ENCODE data around the gene EXOC3L2. TPM values are rescaled to one million over a fixed set of nuclear protein-coding genes. Genes with fewer than 3 reads are reported as not detected.

The EXOC3L2 gene
- total and polyA plus RNA-seq, 2 of the 8 experiments (the other 6 are each of a cell fraction or from before 2014, with no cell fraction given), result 1.4 to 1.6 TPM

DNA sequence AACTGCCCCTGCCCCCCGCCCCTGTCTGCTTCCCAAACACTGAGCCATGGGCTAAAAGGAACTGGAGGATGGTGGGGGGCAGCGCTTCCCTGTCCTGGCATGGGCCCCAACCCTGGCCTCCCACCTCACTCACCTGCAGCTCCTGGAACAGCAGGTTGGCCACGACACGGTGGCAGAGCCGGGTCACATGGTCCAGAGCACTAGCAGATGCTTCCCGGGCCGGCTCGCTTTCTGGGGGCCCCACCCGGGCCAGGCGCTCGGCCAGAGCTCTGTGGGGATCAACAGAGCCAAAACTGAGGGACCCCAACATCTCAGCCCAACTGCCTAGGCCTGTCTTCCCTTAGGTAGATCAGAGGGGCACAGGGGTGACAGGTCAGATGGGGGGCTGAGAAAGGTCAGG lies 20.6 kb downstream of the EXOC3L2 start:
- Histone ChIP-seq H4K91ac (replicated peaks; ENCODE audit: insufficient read length, low read length) (no peak overlapping the region), H2BK20ac (ENCODE audit: low read length) (no peak overlapping the region), H3K9me3 (ENCODE audit: insufficient read depth in 2 of 2, low read depth in 1 of 2, low read length in 1 of 2) (no peaks in the 10 kb centered on the region), H3K14ac (ENCODE audit: insufficient read length) (no peak overlapping the region), H3K18ac (ENCODE audit: extremely low read depth, low read length) (no peak overlapping the region), H3K27me3 (replicated peaks in 1 of 4; ENCODE audit: control insufficient read depth in 3 of 4, extremely low read depth in 1 of 4, insufficient read depth in 3 of 4, low read length in 3 of 4) (peaks cover 0 to 3% (median 0%) of the 10 kb centered on the region in 4 experiments; a peak in 2 of 7 replicates), H4K20me1 (replicated peaks in 1 of 2; ENCODE audit: control insufficient read depth in 1 of 2, insufficient read depth in 2 of 2, low read length in 2 of 2) (peaks cover 0 to 4% of the 10 kb centered on the region in 2 experiments), H3K36me3 (ENCODE audit: control insufficient read depth in 2 of 4, insufficient read depth in 4 of 4, low read length in 3 of 4) (no peaks in the 10 kb centered on the region), H2BK12ac (ENCODE audit: low read depth, low read length) (no peak overlapping the region), H3K79me1 (ENCODE audit: low read depth, low read length) (no peaks in the 10 kb centered on the region), H4K8ac (ENCODE audit: extremely low read depth, insufficient read depth, low read length) (peak overlapping the region; percentile 51), H3K23me2 (ENCODE audit: low read depth, low read length) (no peaks in the 10 kb centered on the region), H2BK15ac (ENCODE audit: low read length) (no peak overlapping the region), H3K4me3 (ENCODE audit: extremely low read depth in 1 of 4, insufficient read depth in 2 of 4, low read depth in 3 of 4, low read length in 4 of 4) (no peak overlapping the region), H3K9ac (replicated peaks in 1 of 4; ENCODE audit: extremely low read depth in 1 of 4, low read depth in 3 of 4, low read length in 3 of 4) (no peak overlapping the region), H3K4ac (replicated peaks; ENCODE audit: insufficient read length, low read depth, low read length) (no peak overlapping the region), H3K27ac (ENCODE audit: low read depth, low read length) (no peak overlapping the region), H4K5ac (ENCODE audit: insufficient read length, low read depth, low read length) (no peak overlapping the region), H2BK120ac (replicated peaks; ENCODE audit: low read depth, low read length) (no peak overlapping the region), H3K79me2 (ENCODE audit: control insufficient read depth in 1 of 2, insufficient read depth in 2 of 2, low read length in 2 of 2) (no peaks in the 10 kb centered on the region), H3K56ac (replicated peaks; ENCODE audit: insufficient read length, low read depth, low read length) (no peak overlapping the region), H2BK5ac (ENCODE audit: low read depth, low read length) (no peak overlapping the region), H3K23ac (ENCODE audit: insufficient read length) (no peak overlapping the region), H2AFZ (ENCODE audit: low read length) (no peak overlapping the region), H2AK5ac (ENCODE audit: low read depth, low read length) (no peak overlapping the region), H3K4me1 (replicated peaks in 1 of 4; ENCODE audit: control insufficient read depth in 3 of 4, insufficient read depth in 4 of 4, low read length in 3 of 4) (peaks cover 0 to 5% (median 0%) of the 10 kb centered on the region in 4 experiments; a peak in 2 of 7 replicates), H3K4me2 (ENCODE audit: insufficient read depth in 1 of 2, low read depth in 2 of 2, low read length in 2 of 2) (no peak overlapping the region)
- ChIA-PET POLR2A (ENCODE audit: partially characterized antibody) (no interaction called here), CTCF (ENCODE audit: partially characterized antibody) (interaction anchor here (1.0 to 1.4 kb wide), 2 partner anchors 22 to 165 kb away, joined by 4 to 5 read pairs; no protein-coding TSS in a partner anchor)
- FAIRE-seq (no peak), DNase-seq (ENCODE audit: low read depth in 1 of 2, low spot score in 2 of 2) (no peak)
- TF ChIP-seq NRF1 (IDR thresholded peaks at IDR 0.05; ENCODE audit: low read depth, low read length) (no peak), KDM1A (IDR thresholded peaks at IDR 0.05; ENCODE audit: borderline replicate concordance, low read length) (no peak), EGR1 (IDR thresholded peaks at IDR 0.05; ENCODE audit: borderline replicate concordance, low read depth, low read length) (no peak), CHD2 (IDR thresholded peaks at IDR 0.05; ENCODE audit: low read length) (no peak), SIX5 (IDR thresholded peaks at IDR 0.05; ENCODE audit: low read depth, low read length) (no peak)
- WGBS, 2 experiments (ENCODE audit: extremely low coverage in 1 of 2, insufficient coverage in 1 of 2, insufficient read length in 1 of 2, insufficient replicate concordance in 2 of 2, low coverage in 1 of 2, low lambda C conversion rate in 2 of 2, missing lambda C conversion rate in 1 of 2), result 72% methylated on average over 10 of the region's 11 CpGs; no CpG with 5 or more reads in 1 of the 2 experiments

All from H1 (cell line).